ENCODE data around the gene ARIH1.
"Not testable (repeated sequence)": the region's sequence is repeated elsewhere in the genome, so short reads cannot be mapped to it uniquely, and the experiment has no call there.

ARIH1 gene

DNA sequence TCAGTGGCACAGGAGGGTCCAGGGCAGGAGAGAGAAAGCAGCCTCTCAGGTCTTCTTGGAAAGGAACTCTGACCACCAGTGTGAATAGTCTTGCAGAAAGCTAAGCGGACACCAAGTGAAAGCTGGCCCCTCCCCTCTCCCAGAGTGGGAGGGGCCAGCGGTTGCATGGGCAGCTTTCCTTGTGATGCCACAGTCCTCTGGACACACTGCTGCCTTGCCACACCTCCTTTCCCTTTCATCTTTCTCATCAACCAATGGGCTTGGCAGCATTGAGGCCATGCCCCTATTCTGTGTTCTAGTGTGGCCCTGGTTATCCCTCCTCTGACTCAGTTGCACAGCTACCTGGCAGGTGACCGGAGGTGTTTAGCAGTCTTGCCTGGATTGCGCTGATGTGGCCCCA lies 130.7 kb downstream of the ARIH1 start:
- no peak overlapping the region for H3K27ac ChIP-seq (ENCODE audit: low read depth, low read length)
- no peaks in the 10 kb centered on the region for H3K36me3 ChIP-seq (ENCODE audit: control insufficient read depth, insufficient read depth, low read length)
- H3K9me3 ChIP-seq (ENCODE audit: control insufficient read depth, insufficient read depth, low read depth, low read length): no peaks in the 10 kb centered on the region
- H3K9ac ChIP-seq (ENCODE audit: low read length): no peak overlapping the region
- H3K4me3 ChIP-seq (ENCODE audit: low read depth, low read length): no peak overlapping the region
- H3K4me1 ChIP-seq (ENCODE audit: control insufficient read depth, insufficient read depth, low read length): peaks cover 6% of the 10 kb centered on the region; the same call in 1 of the 2 replicates
- H3K27me3 ChIP-seq (ENCODE audit: control insufficient read depth, insufficient read depth, low read length): no peaks in the 10 kb centered on the region

DNA sequence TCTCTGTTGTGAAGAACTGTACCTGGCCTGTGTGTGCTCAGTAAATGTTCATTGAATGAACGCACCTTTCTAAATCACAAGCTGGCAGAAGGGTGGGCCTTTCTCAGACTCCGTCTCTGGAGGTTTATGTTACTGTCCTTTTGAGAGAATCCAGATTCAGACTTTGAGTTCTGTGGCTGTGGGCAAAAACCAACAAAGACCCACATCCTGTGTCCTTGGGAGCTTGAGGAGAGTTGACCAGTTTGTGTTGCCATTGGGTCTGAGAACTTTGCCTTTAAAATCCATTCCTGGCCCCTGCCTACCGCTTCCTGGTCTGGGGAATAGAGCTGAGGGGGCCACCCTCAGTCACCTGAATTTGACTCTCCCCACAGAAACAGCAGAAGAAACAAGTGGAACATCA lies 134.0 kb downstream of the ARIH1 start:
- not testable (repeated sequence) for H3K36me3 ChIP-seq (ENCODE audit: control insufficient read depth, insufficient read depth, low read length); H3K9me3 ChIP-seq (ENCODE audit: control insufficient read depth, insufficient read depth, low read depth, low read length); H3K9ac ChIP-seq (ENCODE audit: low read length); H3K4me1 ChIP-seq (ENCODE audit: control insufficient read depth, insufficient read depth, low read length); H3K27me3 ChIP-seq (ENCODE audit: control insufficient read depth, insufficient read depth, low read length); H3K27ac ChIP-seq (ENCODE audit: low read depth, low read length); H3K4me3 ChIP-seq (ENCODE audit: low read depth, low read length)

- Histone ChIP-seq H3K4me3 (ENCODE audit: low read depth, low read length) (no peak overlapping the region), H3K9ac (ENCODE audit: low read length) (no peak overlapping the region)
These were observed 135.7 kb downstream of the ARIH1 start for GRCh38 chr15:72609862-72610261.

GRCh38 chr15:72612324-72612723 lies 138.2 kb downstream of the ARIH1 start:
- H3K4me3 ChIP-seq (ENCODE audit: low read depth, low read length); H3K9ac ChIP-seq (ENCODE audit: low read length); H3K9me3 ChIP-seq (ENCODE audit: control insufficient read depth, insufficient read depth, low read depth, low read length); H3K27ac ChIP-seq (ENCODE audit: low read depth, low read length); H3K36me3 ChIP-seq (ENCODE audit: control insufficient read depth, insufficient read depth, low read length); H3K27me3 ChIP-seq (ENCODE audit: control insufficient read depth, insufficient read depth, low read length): not testable (repeated sequence)
- H3K4me1 ChIP-seq (ENCODE audit: control insufficient read depth, insufficient read depth, low read length): peaks cover 21% of the 10 kb centered on the region

More at GRCh38 chr15:72609862-72610261, 135.7 kb downstream of the ARIH1 start:
- no peaks in the 10 kb centered on the region for H3K27me3 ChIP-seq (ENCODE audit: control insufficient read depth, insufficient read depth, low read length)
- H3K4me1 ChIP-seq (ENCODE audit: control insufficient read depth, insufficient read depth, low read length): peaks cover 1% of the 10 kb centered on the region
- H3K9me3 ChIP-seq (ENCODE audit: control insufficient read depth, insufficient read depth, low read depth, low read length): no peaks in the 10 kb centered on the region
- no peak overlapping the region for H3K27ac ChIP-seq (ENCODE audit: low read depth, low read length)
- no peaks in the 10 kb centered on the region for H3K36me3 ChIP-seq (ENCODE audit: control insufficient read depth, insufficient read depth, low read length)

GRCh38 chr15:72614810-72615532 lies 140.8 kb downstream of the ARIH1 start:
- Histone ChIP-seq H3K9ac (ENCODE audit: low read length) (no peak overlapping the region), H3K4me3 (ENCODE audit: low read depth, low read length) (peak overlapping the region; percentile 32), H3K9me3 (ENCODE audit: control insufficient read depth, insufficient read depth, low read depth, low read length) (no peaks in the 10 kb centered on the region), H3K36me3 (ENCODE audit: control insufficient read depth, insufficient read depth, low read length) (no peaks in the 10 kb centered on the region), H3K27ac (ENCODE audit: low read depth, low read length) (no peak overlapping the region), H3K4me1 (ENCODE audit: control insufficient read depth, insufficient read depth, low read length) (peaks cover 21% of the 10 kb centered on the region), H3K27me3 (ENCODE audit: control insufficient read depth, insufficient read depth, low read length) (no peaks in the 10 kb centered on the region)

GRCh38 chr15:72615533-72616233 lies 141.6 kb downstream of the ARIH1 start:
- peaks cover 21% of the 10 kb centered on the region for H3K4me1 ChIP-seq (ENCODE audit: control insufficient read depth, insufficient read depth, low read length)
- not testable (repeated sequence) for H3K9ac ChIP-seq (ENCODE audit: low read length); H3K9me3 ChIP-seq (ENCODE audit: control insufficient read depth, insufficient read depth, low read depth, low read length); H3K27me3 ChIP-seq (ENCODE audit: control insufficient read depth, insufficient read depth, low read length); H3K36me3 ChIP-seq (ENCODE audit: control insufficient read depth, insufficient read depth, low read length); H3K27ac ChIP-seq (ENCODE audit: low read depth, low read length)
- peak overlapping the region; percentile 32 for H3K4me3 ChIP-seq (ENCODE audit: low read depth, low read length)

- Histone ChIP-seq H3K4me1 (ENCODE audit: control insufficient read depth, insufficient read depth, low read length) (peaks cover 21% of the 10 kb centered on the region), H3K9me3 (ENCODE audit: control insufficient read depth, insufficient read depth, low read depth, low read length) (no peaks in the 10 kb centered on the region), H3K9ac (ENCODE audit: low read length) (no peak overlapping the region), H3K27me3 (ENCODE audit: control insufficient read depth, insufficient read depth, low read length) (no peaks in the 10 kb centered on the region), H3K36me3 (ENCODE audit: control insufficient read depth, insufficient read depth, low read length) (no peaks in the 10 kb centered on the region), H3K27ac (ENCODE audit: low read depth, low read length) (no peak overlapping the region), H3K4me3 (ENCODE audit: low read depth, low read length) (no peak overlapping the region)
These were observed 142.5 kb downstream of the ARIH1 start for GRCh38 chr15:72616491-72617210.

DNA sequence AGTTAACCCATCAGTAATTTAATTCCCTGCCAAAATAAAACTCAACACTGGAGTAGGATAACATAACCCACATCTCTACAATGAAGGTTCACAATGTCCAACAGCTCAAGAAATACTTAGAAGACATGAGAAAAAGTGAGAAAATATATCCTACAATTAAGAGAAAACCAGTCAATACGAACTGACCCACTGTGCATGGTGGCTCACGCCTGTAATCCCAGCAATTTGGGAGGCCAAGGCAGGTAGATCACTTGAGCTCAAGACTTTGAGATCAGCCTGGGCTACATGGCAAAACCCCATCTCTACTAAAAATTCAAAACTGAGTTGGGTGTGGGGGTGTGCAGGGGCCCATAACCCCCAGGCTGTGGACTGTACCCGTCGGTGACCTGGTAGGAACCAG lies 149.7 kb downstream of the ARIH1 start:
- not testable (repeated sequence) for H3K9me3 ChIP-seq (ENCODE audit: control insufficient read depth, insufficient read depth, low read depth, low read length); H3K36me3 ChIP-seq (ENCODE audit: control insufficient read depth, insufficient read depth, low read length); H3K27ac ChIP-seq (ENCODE audit: low read depth, low read length); H3K27me3 ChIP-seq (ENCODE audit: control insufficient read depth, insufficient read depth, low read length); H3K4me3 ChIP-seq (ENCODE audit: low read depth, low read length); H3K9ac ChIP-seq (ENCODE audit: low read length); H3K4me1 ChIP-seq (ENCODE audit: control insufficient read depth, insufficient read depth, low read length)

DNA sequence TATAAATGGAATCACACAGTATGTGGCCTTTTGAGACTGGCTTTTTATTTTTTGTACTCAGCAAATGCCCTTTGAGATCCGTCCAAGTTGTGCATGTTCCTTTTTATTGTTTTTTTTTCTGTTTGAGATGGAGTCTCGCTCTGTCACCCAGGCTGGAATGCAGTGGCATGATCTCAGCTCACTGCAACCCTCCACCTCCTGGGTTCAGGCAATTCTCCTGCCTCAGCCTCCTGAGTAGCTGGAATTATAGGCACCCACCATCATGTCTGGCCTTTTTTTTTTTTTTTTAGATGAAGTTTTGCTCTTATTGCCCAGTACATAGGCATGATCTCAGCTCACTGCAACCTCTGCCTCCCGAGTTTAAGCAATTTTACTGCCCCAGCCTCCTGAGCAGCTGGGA lies 152.0 kb downstream of the ARIH1 start:
- H3K4me1 ChIP-seq (ENCODE audit: control insufficient read depth, insufficient read depth, low read length); H3K27me3 ChIP-seq (ENCODE audit: control insufficient read depth, insufficient read depth, low read length); H3K27ac ChIP-seq (ENCODE audit: low read depth, low read length); H3K36me3 ChIP-seq (ENCODE audit: control insufficient read depth, insufficient read depth, low read length); H3K4me3 ChIP-seq (ENCODE audit: low read depth, low read length); H3K9me3 ChIP-seq (ENCODE audit: control insufficient read depth, insufficient read depth, low read depth, low read length); H3K9ac ChIP-seq (ENCODE audit: low read length): not testable (repeated sequence)

DNA sequence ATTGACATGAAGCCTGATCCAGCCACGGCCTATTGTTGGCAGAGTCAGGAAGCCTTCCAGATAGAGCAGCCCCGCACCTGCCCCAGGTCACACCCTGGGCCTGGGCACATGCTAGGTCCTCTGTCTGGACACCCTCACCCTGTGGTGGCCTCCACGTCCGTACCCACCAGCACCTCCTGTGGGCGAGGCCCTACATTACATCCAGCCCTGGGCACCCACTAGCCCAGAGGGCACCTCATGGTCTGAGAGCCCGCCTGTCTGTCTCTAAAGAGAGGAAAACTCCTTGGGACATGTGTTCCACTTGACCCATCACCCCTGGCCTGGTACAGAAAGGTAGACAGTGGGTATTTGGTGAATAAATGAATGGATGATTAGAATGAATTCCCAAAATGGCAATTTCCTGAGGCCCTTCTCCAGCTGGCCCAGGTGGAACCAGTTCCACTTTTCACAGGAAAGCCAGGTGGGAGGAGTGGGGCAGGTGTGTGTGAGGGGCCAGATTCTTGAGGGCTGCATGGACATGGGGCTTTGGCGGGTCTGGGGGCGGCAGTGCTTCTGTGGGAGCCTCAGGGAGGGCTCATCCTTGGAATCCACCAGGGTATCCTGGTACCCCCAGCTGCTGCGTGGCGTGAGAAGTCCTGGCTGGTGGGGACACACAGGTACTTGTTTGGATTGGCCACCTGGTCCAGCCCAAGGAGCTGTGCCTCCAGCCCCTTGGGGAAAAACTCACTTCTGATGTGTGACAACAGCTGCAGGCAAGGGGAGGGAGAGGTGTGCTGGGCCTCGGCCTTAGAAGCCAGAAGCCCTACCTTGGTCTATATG lies 154.3 kb downstream of the ARIH1 start:
- not testable (repeated sequence) for H3K27ac ChIP-seq (ENCODE audit: low read depth, low read length); H3K9ac ChIP-seq (ENCODE audit: low read length); H3K4me1 ChIP-seq (ENCODE audit: control insufficient read depth, insufficient read depth, low read length); H3K27me3 ChIP-seq (ENCODE audit: control insufficient read depth, insufficient read depth, low read length); H3K9me3 ChIP-seq (ENCODE audit: control insufficient read depth, insufficient read depth, low read depth, low read length); H3K36me3 ChIP-seq (ENCODE audit: control insufficient read depth, insufficient read depth, low read length); H3K4me3 ChIP-seq (ENCODE audit: low read depth, low read length)

Measured in HUES6 (cell line).